Smooth muscle cell (in vitro differentiated cells): ENCODE data around the gene PTK7. TPM values are rescaled to one million over a fixed set of nuclear protein-coding genes. Genes with fewer than 3 reads are reported as not detected.

Source experiments
- DNase-seq: peaks from one replicate; lab custom pipeline; 2025; ENCODE audit not compliant: unreplicated experiment; lab: John Stamatoyannopoulos, UW
- H2AFZ ChIP-seq: fragments of 200-600 bp; sonication (generic); 2 replicates; pipeline ENCODE4 v1.6.0; 2016; ENCODE audit warnings: antibody characterized with exemption, low read depth, mild to moderate bottlenecking
- H3F3A ChIP-seq: fragments of 200-600 bp; sonication (generic); 2 replicates; pipeline ENCODE4 v1.6.0; 2017; ENCODE audit warnings: antibody characterized with exemption, low read depth
- H3K27ac ChIP-seq: fragments of 200-600 bp; sonication (generic); 2 replicates; pipeline ENCODE4 v1.5.1; 2016; ENCODE audit warnings: low read depth, mild to moderate bottlenecking
- H3K27me3 ChIP-seq: fragments of 200-600 bp; sonication (generic); 2 replicates; pipeline ENCODE4 v1.6.1; 2016; ENCODE audit warnings: low read depth, mild to moderate bottlenecking
- H3K36me3 ChIP-seq: fragments of 200-600 bp; sonication (generic); 2 replicates; pipeline ENCODE4 v1.5.1; 2016; ENCODE audit warnings: low read depth
- H3K4me1 ChIP-seq: fragments of 200-600 bp; sonication (generic); 2 replicates; pipeline ENCODE4 v1.5.1; 2016; ENCODE audit warnings: low read depth
- H3K4me2 ChIP-seq: fragments of 200-600 bp; sonication (generic); 2 replicates; pipeline ENCODE4 v1.6.0; 2016; ENCODE audit warnings: mild to moderate bottlenecking
- H3K4me3 ChIP-seq: fragments of 200-600 bp; sonication (generic); 2 replicates; pipeline ENCODE4 v1.5.1; 2016; ENCODE audit warnings: mild to moderate bottlenecking
- H3K79me2 ChIP-seq: fragments of 200-600 bp; sonication (generic); 2 replicates; pipeline ENCODE4 v1.6.0; 2016; ENCODE audit warnings: low read depth, mild to moderate bottlenecking
- H3K9ac ChIP-seq: fragments of 200-600 bp; sonication (generic); 2 replicates; pipeline ENCODE4 v1.6.0; 2016; ENCODE audit warnings: low read depth
- H3K9me3 ChIP-seq: fragments of 200-600 bp; sonication (generic); replicated peaks from 2 replicates; pipeline ENCODE4 v1.5.1; 2016; ENCODE audit warnings: low read depth
- H4K20me1 ChIP-seq: fragments of 200-600 bp; sonication (generic); 2 replicates; pipeline ENCODE4 v1.6.0; 2016; ENCODE audit warnings: low read depth
- CTCF ChIP-seq: fragments of 200-600 bp; sonication (generic); IDR thresholded peaks from 2 replicates; pipeline ENCODE4 v1.5.1; 2017; ENCODE audit warnings: borderline replicate concordance, mild to moderate bottlenecking, antibody characterized with exemption; ENCODE audit not compliant: insufficient read depth, poor library complexity, severe bottlenecking
- WGBS: methylation state at CpG from one replicate; pipeline ENCODE4 v1.1.7; 2016; ENCODE audit warnings: low lambda C conversion rate; 5-methylcytosine and 5-hydroxymethylcytosine counted together
- polyA plus RNA-seq: library from polyadenylated mRNA; unstranded; fragments of >200 nt; fragmentation: Nextera tagmentation; extraction: Ambion mirVana; gene quantifications from 2 replicates; pipeline ENCODE4 v1.2.1, GENCODE V29; 2016
- total RNA-seq: library from RNA; depleted of rRNA; stranded (reverse); fragments of >200 nt; gene quantifications from 2 replicates; pipeline ENCODE4 v1.2.3, GENCODE V29; 2014

Gene PTK7
- total and polyA plus RNA-seq, 2 experiments from 2014 or later = 376 to 598 TPM

DNA sequence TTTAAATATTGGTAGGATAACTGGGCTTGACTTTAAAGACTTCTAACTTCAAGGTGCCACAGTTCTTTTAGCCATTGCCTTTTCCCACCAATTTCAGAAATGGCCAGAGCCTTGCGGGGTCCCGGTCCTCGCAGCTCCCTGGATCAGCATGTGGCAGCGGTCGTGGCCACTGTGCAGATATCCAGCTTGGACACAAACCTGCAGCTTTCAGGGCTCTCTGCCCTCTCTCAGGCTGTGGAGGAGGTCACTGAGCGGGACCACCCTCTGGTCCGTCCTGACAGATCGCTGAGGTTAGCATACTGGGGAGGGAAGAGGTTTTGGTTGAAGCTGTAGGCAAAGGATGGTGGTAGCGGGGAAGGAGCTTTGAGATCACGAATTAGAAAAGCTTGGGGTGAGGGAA, 112.3 kb downstream of the PTK7 start:
- no peaks in the 10 kb centered on the region for H4K20me1 ChIP-seq
- no peak overlapping the region for H2AFZ ChIP-seq
- no peak overlapping the region for H3K9ac ChIP-seq
- H3K27ac ChIP-seq = no peak overlapping the region
- H3F3A ChIP-seq = no peaks in the 10 kb centered on the region
- H3K9me3 ChIP-seq = no peaks in the 10 kb centered on the region
- no peak for TF ChIP-seq CTCF
- H3K4me2 ChIP-seq = no peak overlapping the region
- no peaks in the 10 kb centered on the region for H3K27me3 ChIP-seq
- 92% methylated on average over 10 of the region's 10 CpGs for WGBS
- no peaks in the 10 kb centered on the region for H3K4me1 ChIP-seq
- no peaks in the 10 kb centered on the region for H3K79me2 ChIP-seq
- no peak for DNase-seq
- no peak overlapping the region for H3K4me3 ChIP-seq
- H3K36me3 ChIP-seq = no peaks in the 10 kb centered on the region

DNA sequence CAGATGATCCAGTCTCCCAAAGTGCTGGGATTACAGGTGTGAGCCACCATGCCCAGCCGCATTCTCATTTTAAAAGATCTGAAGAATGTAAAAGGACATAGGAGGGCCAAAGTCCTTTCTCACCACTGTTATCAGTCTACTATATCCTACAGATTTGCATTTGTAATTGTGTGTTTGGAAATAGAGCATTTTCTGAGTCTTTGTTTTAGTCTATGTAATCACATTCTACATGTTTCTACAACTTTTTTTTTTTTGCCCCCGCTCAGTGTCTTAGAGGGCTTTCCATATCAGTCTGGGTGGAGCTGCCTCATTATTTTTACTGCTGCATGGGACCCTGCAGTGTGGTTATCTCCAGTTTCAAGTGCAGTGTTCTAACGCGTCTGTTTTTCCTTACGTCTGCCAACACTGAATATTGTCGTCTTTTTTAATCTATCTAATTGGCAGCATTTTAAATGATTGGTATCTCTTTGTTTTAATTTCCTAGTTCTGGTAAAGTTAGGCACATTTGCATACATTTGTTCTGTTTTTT, 113.7 kb downstream of the PTK7 start:
- Histone ChIP-seq H4K20me1 (no peaks in the 10 kb centered on the region), H3K27ac (no peak overlapping the region), H3K4me2 (no peak overlapping the region), H3K9me3 (no peaks in the 10 kb centered on the region), H3K79me2 (no peaks in the 10 kb centered on the region), H3K4me3 (no peak overlapping the region), H3K27me3 (no peaks in the 10 kb centered on the region), H2AFZ (no peak overlapping the region), H3K9ac (no peak overlapping the region), H3K4me1 (no peaks in the 10 kb centered on the region), H3K36me3 (no peaks in the 10 kb centered on the region), H3F3A (no peaks in the 10 kb centered on the region)
- WGBS = 53% methylated on average over 6 of the region's 6 CpGs
- TF ChIP-seq CTCF = no peak
- DNase-seq = no peak

- Histone ChIP-seq H2AFZ (no peak overlapping the region), H3F3A (no peaks in the 10 kb centered on the region), H3K36me3 (no peaks in the 10 kb centered on the region), H3K9ac (no peak overlapping the region), H3K27me3 (no peaks in the 10 kb centered on the region), H3K4me3 (no peak overlapping the region), H3K9me3 (no peaks in the 10 kb centered on the region), H4K20me1 (no peaks in the 10 kb centered on the region), H3K4me1 (no peaks in the 10 kb centered on the region), H3K4me2 (no peak overlapping the region), H3K79me2 (no peaks in the 10 kb centered on the region), H3K27ac (no peak overlapping the region)
- WGBS = 99% methylated on average over 9 of the region's 9 CpGs
- TF ChIP-seq CTCF = no peak
- DNase-seq = no peak
Observed at GRCh38 chr6:43192911-43193310, 116.8 kb downstream of the PTK7 start.

- Histone ChIP-seq H3K27ac (no peak overlapping the region), H3K9me3 (no peaks in the 10 kb centered on the region), H3F3A (no peaks in the 10 kb centered on the region), H3K4me1 (no peaks in the 10 kb centered on the region), H3K4me2 (no peak overlapping the region), H3K79me2 (no peaks in the 10 kb centered on the region), H3K4me3 (no peak overlapping the region), H3K27me3 (no peaks in the 10 kb centered on the region), H2AFZ (no peak overlapping the region), H3K36me3 (no peaks in the 10 kb centered on the region), H4K20me1 (no peaks in the 10 kb centered on the region), H3K9ac (no peak overlapping the region)
- TF ChIP-seq CTCF = no peak
- WGBS = 77% methylated on average over 5 of the region's 5 CpGs
- no peak for DNase-seq
Observed at GRCh38 chr6:43193929-43194328, 117.8 kb downstream of the PTK7 start.
